H9 (cell line): Measurements from ENCODE around the gene SLC48A1. TPM values are rescaled to one million over a fixed set of nuclear protein-coding genes. Genes with fewer than 3 reads are reported as not detected.

Experiments
- DNase-seq: peaks from one replicate; pipeline ENCODE4 v3.0.0-alpha.2; 2017
- H2AFZ ChIP-seq: one replicate; pipeline ENCODE4 v1.6.1; 2013; ENCODE audit warnings: mild to moderate bottlenecking, low read length, control low read depth, moderate library complexity
- H2AK5ac ChIP-seq: 2 replicates; pipeline ENCODE4 v1.6.1; 2013; ENCODE audit warnings: low read length, control low read depth, mixed read lengths; ENCODE audit not compliant: insufficient read length
- H2BK120ac ChIP-seq: one replicate; pipeline ENCODE4 v1.6.1; 2013; ENCODE audit warnings: low read depth, mild to moderate bottlenecking, low read length, control low read depth, inconsistent platforms; ENCODE audit not compliant: poor library complexity, severe bottlenecking
- H2BK12ac ChIP-seq: 2 replicates; pipeline ENCODE4 v1.6.1; 2013; ENCODE audit warnings: low read length, control low read depth, mixed read lengths, low read depth; ENCODE audit not compliant: insufficient read length
- H2BK15ac ChIP-seq: 2 replicates; pipeline ENCODE4 v1.6.1; 2013; ENCODE audit warnings: low read depth, low read length, control low read depth
- H2BK20ac ChIP-seq: one replicate; pipeline ENCODE4 v1.6.1; 2013; ENCODE audit warnings: low read depth, mild to moderate bottlenecking, low read length, control low read depth, inconsistent platforms; ENCODE audit not compliant: poor library complexity, severe bottlenecking
- H2BK5ac ChIP-seq: 2 replicates; pipeline ENCODE4 v1.6.1; 2013; ENCODE audit warnings: low read length, control low read depth, mixed read lengths; ENCODE audit not compliant: insufficient read length
- H3K14ac ChIP-seq: 2 replicates; pipeline ENCODE4 v1.6.1; 2013; ENCODE audit warnings: low read length, control low read depth; ENCODE audit not compliant: insufficient read depth
- H3K18ac ChIP-seq: 2 replicates; pipeline ENCODE4 v1.6.1; 2013; ENCODE audit warnings: low read depth, mild to moderate bottlenecking, mixed read lengths, low read length, control low read depth; ENCODE audit not compliant: insufficient read length
- H3K23ac ChIP-seq: 2 replicates; pipeline ENCODE4 v1.6.1; 2013; ENCODE audit warnings: low read length, control low read depth, mixed read lengths, low read depth; ENCODE audit not compliant: insufficient read length
- H3K23me2 ChIP-seq: 2 replicates; pipeline ENCODE4 v1.6.1; 2013; ENCODE audit warnings: low read depth, mild to moderate bottlenecking, mixed read lengths, low read length, control low read depth; ENCODE audit not compliant: insufficient read length, poor library complexity, severe bottlenecking
- H3K27ac ChIP-seq: 2 replicates; pipeline ENCODE4 v1.5.1; 2013; ENCODE audit warnings: low read length, control low read depth, mixed read lengths, low read depth; ENCODE audit not compliant: insufficient read length
- H3K27me3 ChIP-seq: 2 replicates; pipeline ENCODE4 v1.6.1; 2013; ENCODE audit warnings: low read length, control low read depth, inconsistent platforms; ENCODE audit not compliant: insufficient read depth
- H3K4ac ChIP-seq: 2 replicates; pipeline ENCODE4 v1.6.1; 2013; ENCODE audit warnings: low read depth, mild to moderate bottlenecking, control low read depth, inconsistent platforms, low read length, moderate library complexity
- H3K4me1 ChIP-seq: 2 replicates; pipeline ENCODE4 v1.6.1; 2013; ENCODE audit warnings: low read length, control low read depth, inconsistent platforms; ENCODE audit not compliant: insufficient read depth
- H3K4me2 ChIP-seq: 2 replicates; pipeline ENCODE4 v1.6.1; 2013; ENCODE audit warnings: low read length, control low read depth, mixed read lengths; ENCODE audit not compliant: insufficient read length, insufficient read depth
- H3K56ac ChIP-seq: 2 replicates; pipeline ENCODE4 v1.6.1; 2013; ENCODE audit warnings: low read depth, mild to moderate bottlenecking, mixed read lengths, low read length, control low read depth; ENCODE audit not compliant: insufficient read length
- H3K79me1 ChIP-seq: 2 replicates; pipeline ENCODE4 v1.6.1; 2013; ENCODE audit warnings: low read depth, mild to moderate bottlenecking, moderate library complexity, low read length, control low read depth, inconsistent platforms; ENCODE audit not compliant: insufficient read depth, poor library complexity, severe bottlenecking
- H3K79me2 ChIP-seq: 2 replicates; pipeline ENCODE4 v1.6.1; 2013; ENCODE audit warnings: low read length, control low read depth, inconsistent platforms; ENCODE audit not compliant: insufficient read depth
- H3K9ac ChIP-seq: 2 replicates; pipeline ENCODE4 v1.6.1; 2013; ENCODE audit warnings: low read length, control low read depth, mixed read lengths; ENCODE audit not compliant: insufficient read length; ENCODE audit errors: extremely low read depth
- H3K9me3 ChIP-seq: one replicate; pipeline ENCODE4 v1.6.1; 2013; ENCODE audit warnings: low read depth, low read length, inconsistent platforms; ENCODE audit not compliant: control insufficient read depth
- H3T11ph ChIP-seq: one replicate; pipeline ENCODE4 v1.6.1; 2013; ENCODE audit warnings: mild to moderate bottlenecking, low read length, control low read depth, inconsistent platforms
- H4K20me1 ChIP-seq: one replicate; pipeline ENCODE4 v1.6.1; 2013; ENCODE audit not compliant: control insufficient read depth, insufficient read length, insufficient read depth
- H4K5ac ChIP-seq: 2 replicates; pipeline ENCODE4 v1.6.1; 2013; ENCODE audit warnings: low read depth, mild to moderate bottlenecking, mixed read lengths, low read length, control low read depth; ENCODE audit not compliant: insufficient read length
- H4K8ac ChIP-seq: replicated peaks from 2 replicates; pipeline ENCODE4 v1.6.1; 2013; ENCODE audit warnings: low read length, control low read depth, mixed read lengths, low read depth; ENCODE audit not compliant: insufficient read length
- H4K91ac ChIP-seq: 2 replicates; pipeline ENCODE4 v1.6.1; 2013; ENCODE audit warnings: low read depth, mild to moderate bottlenecking, moderate library complexity, mixed read lengths, low read length, control low read depth; ENCODE audit not compliant: insufficient read length
- H3K27ac Mint-ChIP-seq, 3 experiments: 2 replicates in 2 of 3; 3 replicates in 1 of 3; pipeline ENCODE4 v1.8.0; 2020 to 2021; ENCODE audit warnings: mixed read lengths in 3 of 3, mild to moderate bottlenecking in 1 of 3, moderate library complexity in 1 of 3
- H3K27me3 Mint-ChIP-seq: 2 replicates; pipeline ENCODE4 v1.8.0; 2021; ENCODE audit warnings: low read depth, mild to moderate bottlenecking, moderate library complexity, mixed read lengths
- H3K36me3 Mint-ChIP-seq, 3 experiments: 2 replicates in 2 of 3; 3 replicates in 1 of 3; pipeline ENCODE4 v1.8.0; 2020 to 2021; ENCODE audit warnings: low read depth in 3 of 3, mixed read lengths in 3 of 3; ENCODE audit not compliant: insufficient read depth in 1 of 3
- H3K4me1 Mint-ChIP-seq, 2 experiments: 2 replicates each; pipeline ENCODE4 v1.8.0; 2020; ENCODE audit warnings: mixed read lengths in 2 of 2
- H3K4me3 Mint-ChIP-seq, 2 experiments: 2 replicates in 1 of 2; 3 replicates in 1 of 2; pipeline ENCODE4 v1.8.0; 2020 to 2021; ENCODE audit warnings: mild to moderate bottlenecking in 2 of 2, mixed read lengths in 2 of 2, moderate library complexity in 1 of 2
- H3K9me3 Mint-ChIP-seq, 2 experiments: 2 replicates in 1 of 2; 3 replicates in 1 of 2; pipeline ENCODE4 v1.8.0; 2020; ENCODE audit warnings: mild to moderate bottlenecking in 2 of 2, mixed read lengths in 2 of 2, moderate library complexity in 1 of 2
- CTCF ChIP-seq: fragments of 200-600 bp; sonication (generic); conservative IDR thresholded peaks from 3 replicates; pipeline ENCODE4 v1.8.0; 2021; ENCODE audit warnings: antibody characterized with exemption, mild to moderate bottlenecking
- WGBS: extraction: QIAGEN DNeasy Blood & Tissue Kit; methylation state at CpG from one replicate; pipeline ENCODE4 v1.1.7; 2013; ENCODE audit warnings: missing lambda C conversion rate, low lambda C conversion rate, mixed read lengths; ENCODE audit not compliant: insufficient read length; ENCODE audit errors: extremely low coverage; 5-methylcytosine and 5-hydroxymethylcytosine counted together
- total RNA-seq: library from RNA; stranded (reverse); gene quantifications from 2 replicates; pipeline ENCODE4 v1.2.1, GENCODE V29; 2021

The SLC48A1 gene
- total RNA-seq, 1 experiment from 2014 or later, result 10.6 TPM

DNA sequence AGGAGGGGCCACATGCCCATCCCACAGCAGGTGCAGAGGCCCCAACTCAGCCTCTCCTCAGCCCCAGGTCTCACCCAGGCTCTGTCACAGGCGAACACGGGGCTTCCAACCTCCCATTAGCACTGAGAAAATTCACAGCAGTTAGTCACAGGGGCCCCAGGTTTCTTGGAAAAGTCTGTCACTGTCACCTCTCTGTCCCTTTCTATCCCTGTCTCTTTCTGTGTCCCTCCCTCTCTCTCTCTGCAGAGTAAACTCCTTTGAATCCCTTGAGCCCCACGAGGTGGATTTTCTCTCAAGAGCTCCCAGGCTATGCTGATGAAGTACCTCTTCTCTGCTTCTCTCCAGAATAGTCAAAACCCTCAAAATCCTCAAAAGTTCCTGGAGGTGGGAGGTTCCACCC is 33.7 kb upstream of the SLC48A1 start:
- no peak overlapping the region for H2BK20ac ChIP-seq
- no peak overlapping the region for H4K8ac ChIP-seq

More for the DNA sequence above, 33.7 kb upstream of the SLC48A1 start:
- no peaks in the 10 kb centered on the region; a peak in 1 of 7 replicates for H3K36me3 Mint-ChIP-seq
- H2BK15ac ChIP-seq, result no peak overlapping the region
- H3K4me1 ChIP-seq, result peaks cover 3% of the 10 kb centered on the region; the same call in 1 of the 2 replicates
- TF ChIP-seq CTCF, result no peak
- DNase-seq, result no peak
- peaks cover 26 to 43% of the 10 kb centered on the region in 2 experiments for H3K4me1 Mint-ChIP-seq
- no peak overlapping the region for H3K56ac ChIP-seq
- peaks cover 5% of the 10 kb centered on the region for H3K27me3 Mint-ChIP-seq
- H4K91ac ChIP-seq, result no peak overlapping the region
- no peak overlapping the region for H2BK120ac ChIP-seq
- H3K23me2 ChIP-seq, result no peaks in the 10 kb centered on the region
- H3K27ac ChIP-seq, result no peak overlapping the region
- H3K4me2 ChIP-seq, result no peak overlapping the region
- H3K79me2 ChIP-seq, result no peaks in the 10 kb centered on the region
- H3K27me3 ChIP-seq, result no peaks in the 10 kb centered on the region
- H3K23ac ChIP-seq, result no peak overlapping the region
- no peak overlapping the region for H2AFZ ChIP-seq
- H3K14ac ChIP-seq, result no peak overlapping the region
- no peaks in the 10 kb centered on the region for H4K20me1 ChIP-seq
- H3K18ac ChIP-seq, result no peak overlapping the region
- no peak overlapping the region for H3K9ac ChIP-seq
- no peak overlapping the region for H4K5ac ChIP-seq
- no peak overlapping the region; a peak in 1 of 7 replicates for H3K27ac Mint-ChIP-seq
- H2BK12ac ChIP-seq, result no peak overlapping the region
- no peak overlapping the region for H3K4me3 Mint-ChIP-seq
- H2BK5ac ChIP-seq, result no peak overlapping the region
- no peak overlapping the region for H2AK5ac ChIP-seq
- H3T11ph ChIP-seq, result no peak overlapping the region
- WGBS, result no CpG with 5 or more reads among the region's 3 CpGs
- H3K4ac ChIP-seq, result no peak overlapping the region
- H3K79me1 ChIP-seq, result no peaks in the 10 kb centered on the region
- no peaks in the 10 kb centered on the region for H3K9me3 ChIP-seq
- no peaks in the 10 kb centered on the region for H3K9me3 Mint-ChIP-seq
